ENCODE results near the gene CXCL8.

The CXCL8 gene

GRCh38 chr4:73713650-73714049, 26.7 kb upstream of the CXCL8 start:
- TF ChIP-seq TAF1 (IDR thresholded peaks at IDR 0.05; ENCODE audit: borderline replicate concordance, insufficient read depth, low read length) (no peak), POLR2AphosphoS5 (IDR thresholded peaks at IDR 0.05; ENCODE audit: low read depth, low read length) (no peak), SIN3A (IDR thresholded peaks at IDR 0.05; ENCODE audit: borderline replicate concordance, insufficient read depth, low read length) (no peak), REST (IDR thresholded peaks at IDR 0.05; ENCODE audit: insufficient read depth in 1 of 2, low read depth in 2 of 2, low read length in 2 of 2) (no peak), FOXP2 (optimal IDR thresholded peaks at IDR 0.05; ENCODE audit: borderline replicate concordance, extremely low read depth, extremely low read length, insufficient read depth) (no peak)

DNA sequence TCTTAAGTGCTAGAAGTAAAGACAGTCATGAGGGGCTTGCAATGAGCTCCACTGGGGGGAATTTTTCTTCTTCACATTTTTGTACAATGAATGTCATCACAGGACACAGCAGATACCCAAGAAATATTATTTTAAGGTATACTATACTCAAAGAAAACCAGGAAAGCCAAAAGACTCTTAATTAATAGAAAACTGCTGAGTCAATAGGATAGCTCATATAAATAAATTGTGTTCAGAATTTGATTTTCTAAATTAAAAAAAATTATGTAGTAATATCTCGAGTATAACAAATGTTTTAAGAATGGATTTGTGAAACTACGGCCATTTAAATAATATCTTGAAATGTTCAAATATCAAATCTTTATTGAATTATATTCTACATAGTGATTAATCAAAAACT, 25.7 kb upstream of the CXCL8 start:
- TF ChIP-seq FOXP2 (optimal IDR thresholded peaks at IDR 0.05; ENCODE audit: borderline replicate concordance, extremely low read depth, extremely low read length, insufficient read depth): no peak
- TF ChIP-seq REST (IDR thresholded peaks at IDR 0.05; ENCODE audit: insufficient read depth in 1 of 2, low read depth in 2 of 2, low read length in 2 of 2): no peak
- TF ChIP-seq POLR2AphosphoS5 (IDR thresholded peaks at IDR 0.05; ENCODE audit: low read depth, low read length): no peak
- TF ChIP-seq TAF1 (IDR thresholded peaks at IDR 0.05; ENCODE audit: borderline replicate concordance, insufficient read depth, low read length): no peak
- TF ChIP-seq SIN3A (IDR thresholded peaks at IDR 0.05; ENCODE audit: borderline replicate concordance, insufficient read depth, low read length): no peak

GRCh38 chr4:73715659-73716058, 24.7 kb upstream of the CXCL8 start:
- TF ChIP-seq REST (IDR thresholded peaks at IDR 0.05; ENCODE audit: insufficient read depth in 1 of 2, low read depth in 2 of 2, low read length in 2 of 2): no peak
- TF ChIP-seq TAF1 (IDR thresholded peaks at IDR 0.05; ENCODE audit: borderline replicate concordance, insufficient read depth, low read length): no peak

DNA sequence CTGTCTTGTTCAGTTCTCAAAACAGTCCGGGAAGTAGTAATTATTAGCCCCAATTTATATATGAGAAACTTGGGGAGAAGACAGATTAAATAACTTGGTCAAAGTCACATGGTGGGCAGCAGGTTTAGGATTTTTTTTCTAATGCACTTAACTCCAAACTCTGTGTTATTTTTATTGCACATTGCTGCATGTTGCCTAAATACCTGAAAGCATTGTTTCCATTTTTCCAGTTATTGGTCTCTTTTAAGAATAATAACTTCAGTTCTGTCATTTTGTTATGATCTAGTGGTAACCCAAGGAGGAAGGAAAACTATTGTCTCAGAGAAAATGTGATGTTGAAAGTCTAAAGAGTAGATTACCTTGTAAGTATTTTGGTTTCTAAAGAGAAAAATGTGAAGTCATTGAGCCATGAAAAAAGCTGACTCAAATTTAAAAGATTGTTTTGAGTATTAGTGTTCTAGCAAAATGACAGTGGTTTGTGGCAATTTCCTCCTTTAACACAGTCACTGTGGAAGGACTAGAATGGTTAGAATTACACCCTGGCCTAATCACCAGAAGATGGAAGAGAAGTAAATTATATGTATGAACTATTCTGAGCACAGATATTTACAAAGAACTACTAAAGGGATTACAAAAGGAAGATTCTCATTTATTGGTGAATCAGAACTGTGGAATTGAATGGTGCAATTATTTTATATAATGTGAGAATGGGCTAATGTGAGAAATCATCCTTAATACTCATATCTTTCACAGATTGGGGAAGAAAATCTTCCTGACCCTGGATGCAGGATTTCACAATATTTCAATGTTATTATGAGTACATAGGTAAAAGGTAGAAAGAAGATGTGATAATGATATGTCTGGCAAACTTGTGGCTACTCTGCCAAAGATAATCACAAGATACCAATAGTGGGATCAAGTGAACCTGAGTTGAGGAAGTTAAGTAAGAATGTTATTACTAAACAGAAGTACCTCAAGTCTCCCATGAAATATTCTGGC, 21.7 kb upstream of the CXCL8 start:
- TF ChIP-seq SIN3A (IDR thresholded peaks at IDR 0.05; ENCODE audit: borderline replicate concordance, insufficient read depth, low read length) (no peak), TAF1 (IDR thresholded peaks at IDR 0.05; ENCODE audit: borderline replicate concordance, insufficient read depth, low read length) (no peak), FOXP2 (optimal IDR thresholded peaks at IDR 0.05; ENCODE audit: borderline replicate concordance, extremely low read depth, extremely low read length, insufficient read depth) (no peak), POLR2AphosphoS5 (IDR thresholded peaks at IDR 0.05; ENCODE audit: low read depth, low read length) (no peak), REST (IDR thresholded peaks at IDR 0.05; ENCODE audit: insufficient read depth in 1 of 2, low read depth in 2 of 2, low read length in 2 of 2) (no peak)
